HEK293 (cell line): ENCODE data around the gene TNS3.
A peak's percentile ranks its signal among the peaks of the same experiment; 100 is the strongest.
"Not testable (repeated sequence)": the region's sequence is repeated elsewhere in the genome, so short reads cannot be mapped to it uniquely, and the experiment has no call there.

Experiments
- CTCF ChIA-PET: fragments of 350-600 bp; formaldehyde crosslinking; extraction: SDS; loops from one replicate; lab custom pipeline; 2021; ENCODE audit warnings: antibody characterized with exemption; lab: Yijun Ruan, JAX
- POLR2A ChIA-PET: fragments of 300-600 bp; formaldehyde crosslinking; extraction: SDS; loops from one replicate; lab custom pipeline; 2020; ENCODE audit warnings: antibody characterized with exemption, inconsistent platforms; lab: Yijun Ruan, JAX
- H3K27ac ChIP-seq: fragments of 200-500 bp; sonication (Bioruptor generic); 2 replicates; pipeline ENCODE4 v1.5.1; 2014; ENCODE audit warnings: low read depth, low read length, control low read depth, inconsistent platforms; ENCODE audit errors: extremely low read depth
- H3K36me3 ChIP-seq, 2 experiments: fragments of 200-500 bp in 1 of 2; sonication (Bioruptor generic) in 1 of 2; 1 replicate in 1 of 2; 2 replicates in 1 of 2; pipeline ENCODE4 v1.5.1; 2014 to 2017; ENCODE audit warnings: inconsistent platforms in 2 of 2, low read length in 2 of 2; ENCODE audit not compliant: control insufficient read depth in 2 of 2, insufficient read depth in 1 of 2
- H3K4me1 ChIP-seq: fragments of 200-500 bp; sonication (Bioruptor generic); 2 replicates; pipeline ENCODE4 v1.5.1; 2014; ENCODE audit warnings: mild to moderate bottlenecking, low read length, inconsistent platforms; ENCODE audit not compliant: control insufficient read depth, insufficient read depth
- H3K4me3 ChIP-seq: 2 replicates; pipeline ENCODE4 v1.5.1; 2011; ENCODE audit warnings: low read depth, mild to moderate bottlenecking, control low read depth, low read length, moderate library complexity
- H3K9me3 ChIP-seq: fragments of 200-500 bp; sonication (Bioruptor generic); 2 replicates; pipeline ENCODE4 v1.5.1; 2014; ENCODE audit warnings: low read depth, low read length, inconsistent platforms; ENCODE audit not compliant: control insufficient read depth, insufficient read depth
- EGR2 ChIP-seq: fragments of 450-650 bp; formaldehyde crosslinking; IDR thresholded peaks from 2 replicates; pipeline ENCODE4 v1.5.1; 2016; ENCODE audit warnings: low read depth, missing biosample characterization, missing genetic modification characterization
- IKZF3 ChIP-seq: fragments of 450-650 bp; IDR thresholded peaks from 2 replicates; pipeline ENCODE4 v1.5.0; 2018; ENCODE audit warnings: missing biosample characterization, mild to moderate bottlenecking, missing genetic modification characterization, moderate library complexity
- SETDB1 ChIP-seq: IDR thresholded peaks from one replicate; pipeline ENCODE4 v1.6.1; 2017; ENCODE audit warnings: mild to moderate bottlenecking, low read length, moderate library complexity, mixed read lengths; ENCODE audit not compliant: insufficient read length
- SP7 ChIP-seq: fragments of 450-650 bp; formaldehyde crosslinking; IDR thresholded peaks from 2 replicates; pipeline ENCODE4 v1.5.1; 2016; ENCODE audit warnings: missing biosample characterization, missing genetic modification characterization
- TCF7L2 ChIP-seq: IDR thresholded peaks from 2 replicates; pipeline ENCODE4 v1.6.1; 2011; ENCODE audit warnings: low read depth, mild to moderate bottlenecking, inconsistent platforms, low read length, moderate library complexity, borderline replicate concordance
- TRIM28 ChIP-seq: IDR thresholded peaks from 2 replicates; pipeline ENCODE4 v1.6.1; 2011; ENCODE audit warnings: low read length, control low read depth, borderline replicate concordance
- YY2 ChIP-seq: fragments of 450-650 bp; formaldehyde crosslinking; IDR thresholded peaks from 2 replicates; pipeline ENCODE4 v1.5.1; 2016; ENCODE audit warnings: missing biosample characterization, missing genetic modification characterization
- ZEB2 ChIP-seq: fragments of 450-650 bp; formaldehyde crosslinking; IDR thresholded peaks from 2 replicates; pipeline ENCODE4 v1.5.1; 2016; ENCODE audit warnings: missing biosample characterization, missing genetic modification characterization
- ZFP41 ChIP-seq: fragments of 450-650 bp; formaldehyde crosslinking; IDR thresholded peaks from 2 replicates; pipeline ENCODE4 v1.5.1; 2016; ENCODE audit warnings: missing biosample characterization, missing genetic modification characterization, borderline replicate concordance
- ZNF121 ChIP-seq: fragments of 450-650 bp; formaldehyde crosslinking; IDR thresholded peaks from 2 replicates; pipeline ENCODE4 v1.5.1; 2016; ENCODE audit warnings: missing biosample characterization, missing genetic modification characterization
- ZNF146 ChIP-seq: fragments of 450-650 bp; formaldehyde crosslinking; IDR thresholded peaks from 2 replicates; pipeline ENCODE4 v1.5.1; 2016; ENCODE audit warnings: missing biosample characterization, missing genetic modification characterization
- ZNF169 ChIP-seq: fragments of 450-650 bp; formaldehyde crosslinking; IDR thresholded peaks from 2 replicates; pipeline ENCODE4 v1.5.1; 2016; ENCODE audit warnings: missing biosample characterization, missing genetic modification characterization
- ZNF19 ChIP-seq: fragments of 450-650 bp; formaldehyde crosslinking; IDR thresholded peaks from 2 replicates; pipeline ENCODE4; 2016; ENCODE audit warnings: missing biosample characterization, missing genetic modification characterization, low read depth
- ZNF2 ChIP-seq: fragments of 450-650 bp; formaldehyde crosslinking; IDR thresholded peaks from 2 replicates; pipeline ENCODE4 v1.5.1; 2016; ENCODE audit warnings: missing biosample characterization, missing genetic modification characterization
- ZNF248 ChIP-seq: fragments of 450-650 bp; formaldehyde crosslinking; IDR thresholded peaks from 2 replicates; pipeline ENCODE4 v1.5.1; 2017; ENCODE audit warnings: missing biosample characterization, missing genetic modification characterization
- ZNF324 ChIP-seq: fragments of 450-650 bp; formaldehyde crosslinking; IDR thresholded peaks from 2 replicates; pipeline ENCODE4 v1.5.1; 2016; ENCODE audit warnings: missing biosample characterization, missing genetic modification characterization
- ZNF335 ChIP-seq: fragments of 450-650 bp; formaldehyde crosslinking; conservative IDR thresholded peaks from 2 replicates; pipeline ENCODE4 v1.5.1; 2016; ENCODE audit warnings: missing biosample characterization, missing genetic modification characterization
- ZNF391 ChIP-seq: fragments of 450-650 bp; formaldehyde crosslinking; IDR thresholded peaks from 2 replicates; pipeline ENCODE4 v1.5.1; 2016; ENCODE audit warnings: low read depth, missing biosample characterization, missing genetic modification characterization, borderline replicate concordance
- ZNF514 ChIP-seq: fragments of 450-650 bp; formaldehyde crosslinking; IDR thresholded peaks from 2 replicates; pipeline ENCODE4 v1.5.1; 2016; ENCODE audit warnings: missing biosample characterization, missing genetic modification characterization
- ZNF658 ChIP-seq: fragments of 450-650 bp; formaldehyde crosslinking; IDR thresholded peaks from 2 replicates; pipeline ENCODE4; 2016; ENCODE audit warnings: missing biosample characterization, missing genetic modification characterization
- ZNF747 ChIP-seq: fragments of 450-650 bp; formaldehyde crosslinking; IDR thresholded peaks from 2 replicates; pipeline ENCODE4 v1.5.1; 2016; ENCODE audit warnings: missing biosample characterization, missing genetic modification characterization
- ZNF776 ChIP-seq: fragments of 450-650 bp; formaldehyde crosslinking; IDR thresholded peaks from 2 replicates; pipeline ENCODE4 v1.5.0; 2017; ENCODE audit warnings: missing biosample characterization, missing genetic modification characterization, borderline replicate concordance
- ZNF837 ChIP-seq: fragments of 450-650 bp; formaldehyde crosslinking; IDR thresholded peaks from 2 replicates; pipeline ENCODE4 v1.5.1; 2016; ENCODE audit warnings: missing biosample characterization, missing genetic modification characterization
- ZSCAN30 ChIP-seq: fragments of 450-650 bp; IDR thresholded peaks from 2 replicates; pipeline ENCODE4 v1.5.1; 2018; ENCODE audit warnings: missing biosample characterization, mild to moderate bottlenecking, missing genetic modification characterization, moderate library complexity
- TF ChIP-seq, protein P1 (sequence below): fragments of 450-650 bp; formaldehyde crosslinking; optimal IDR thresholded peaks from 2 replicates; pipeline ENCODE3; 2016; ENCODE audit warnings: missing biosample characterization, mild to moderate bottlenecking, missing genetic modification characterization
- TF ChIP-seq, protein P2 (sequence below): fragments of 450-650 bp; formaldehyde crosslinking; IDR thresholded peaks from 2 replicates; pipeline ENCODE4 v1.5.1; 2016; ENCODE audit warnings: missing biosample characterization, missing genetic modification characterization, low read depth
- TF ChIP-seq, protein P3 (sequence below): fragments of 450-650 bp; formaldehyde crosslinking; IDR thresholded peaks from 2 replicates; pipeline ENCODE4 v1.5.1; 2016; ENCODE audit warnings: missing biosample characterization, missing genetic modification characterization

The TNS3 gene

DNA sequence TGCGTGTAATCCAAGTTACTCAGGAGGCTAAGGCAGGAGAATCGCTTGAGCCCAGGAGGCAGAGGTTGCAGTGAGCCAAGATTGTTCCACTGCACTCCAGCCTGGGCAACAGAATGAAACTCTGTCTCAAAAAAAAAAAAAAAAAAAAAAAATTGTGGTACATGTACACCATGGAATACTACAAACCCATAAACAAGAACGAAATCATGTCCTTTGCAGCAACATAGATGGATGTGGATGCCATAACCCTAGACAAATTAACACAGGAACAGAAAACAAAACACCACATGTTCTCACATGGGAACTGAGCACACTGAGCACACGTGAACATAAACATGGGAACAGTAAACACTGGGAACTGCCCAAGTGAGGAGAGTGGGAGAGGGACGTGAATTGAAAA is 112.1 kb downstream of the TNS3 start:
- H3K27ac ChIP-seq, H3K9me3 ChIP-seq, H3K4me1 ChIP-seq, POLR2A ChIA-PET, H3K4me3 ChIP-seq, H3K36me3 ChIP-seq: not testable (repeated sequence)
- peak; percentile 64 for TF ChIP-seq ZNF146
- CTCF ChIA-PET: interaction anchor here (0.6 kb wide), 1 partner anchor 34 kb away, joined by 3 read pairs; no protein-coding TSS in a partner anchor

DNA sequence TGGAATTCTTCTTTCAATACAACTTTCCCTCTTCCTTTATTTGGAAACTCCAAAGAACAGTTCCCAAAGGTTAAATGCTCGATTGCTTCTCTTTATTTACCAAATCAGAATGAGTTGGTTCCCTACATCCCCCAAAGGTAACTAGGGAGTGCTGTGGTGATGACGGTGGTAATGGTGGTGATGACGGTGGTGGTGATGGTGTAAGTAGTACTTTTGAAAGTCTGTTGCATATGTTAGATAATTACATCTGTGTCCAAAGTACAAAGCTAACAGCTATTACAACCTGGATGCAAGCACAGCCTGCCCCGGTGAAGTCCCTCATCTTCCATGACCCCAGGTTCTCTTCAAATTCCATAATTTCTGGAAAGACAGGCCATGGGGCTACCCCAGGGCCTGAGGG is 115.1 kb downstream of the TNS3 start:
- H3K4me3 ChIP-seq: no peak overlapping the region
- H3K9me3 ChIP-seq: no peaks in the 10 kb centered on the region
- ChIA-PET POLR2A (no interaction called here), CTCF (no interaction called here)
- H3K27ac ChIP-seq: no peak overlapping the region
- H3K36me3 ChIP-seq: no peaks in the 10 kb centered on the region
- H3K4me1 ChIP-seq: no peaks in the 10 kb centered on the region
- TF ChIP-seq IKZF3 (tag by site-specific recombination) (no peak), YY2 (tag by site-specific recombination) (no peak), ZNF747 (tag by site-specific recombination) (no peak), ZNF324 (tag by site-specific recombination) (no peak), ZNF2 (tag by site-specific recombination) (no peak), ZNF658 (tag by site-specific recombination) (no peak), SP7 (tag by site-specific recombination) (no peak), ZNF19 (no peak), ZNF837 (tag by site-specific recombination) (no peak), TCF7L2 (no peak), ZNF514 (tag by site-specific recombination) (no peak)
- TF ChIP-seq, protein P1, sequence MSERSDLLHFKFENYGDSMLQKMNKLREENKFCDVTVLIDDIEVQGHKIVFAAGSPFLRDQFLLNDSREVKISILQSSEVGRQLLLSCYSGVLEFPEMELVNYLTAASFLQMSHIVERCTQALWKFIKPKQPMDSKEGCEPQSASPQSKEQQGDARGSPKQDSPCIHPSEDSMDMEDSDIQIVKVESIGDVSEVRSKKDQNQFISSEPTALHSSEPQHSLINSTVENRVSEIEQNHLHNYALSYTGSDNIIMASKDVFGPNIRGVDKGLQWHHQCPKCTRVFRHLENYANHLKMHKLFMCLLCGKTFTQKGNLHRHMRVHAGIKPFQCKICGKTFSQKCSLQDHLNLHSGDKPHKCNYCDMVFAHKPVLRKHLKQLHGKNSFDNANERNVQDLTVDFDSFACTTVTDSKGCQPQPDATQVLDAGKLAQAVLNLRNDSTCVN: no peak
- TF ChIP-seq, protein P2, sequence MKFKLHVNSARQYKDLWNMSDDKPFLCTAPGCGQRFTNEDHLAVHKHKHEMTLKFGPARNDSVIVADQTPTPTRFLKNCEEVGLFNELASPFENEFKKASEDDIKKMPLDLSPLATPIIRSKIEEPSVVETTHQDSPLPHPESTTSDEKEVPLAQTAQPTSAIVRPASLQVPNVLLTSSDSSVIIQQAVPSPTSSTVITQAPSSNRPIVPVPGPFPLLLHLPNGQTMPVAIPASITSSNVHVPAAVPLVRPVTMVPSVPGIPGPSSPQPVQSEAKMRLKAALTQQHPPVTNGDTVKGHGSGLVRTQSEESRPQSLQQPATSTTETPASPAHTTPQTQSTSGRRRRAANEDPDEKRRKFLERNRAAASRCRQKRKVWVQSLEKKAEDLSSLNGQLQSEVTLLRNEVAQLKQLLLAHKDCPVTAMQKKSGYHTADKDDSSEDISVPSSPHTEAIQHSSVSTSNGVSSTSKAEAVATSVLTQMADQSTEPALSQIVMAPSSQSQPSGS (tag by site-specific recombination): no peak

DNA sequence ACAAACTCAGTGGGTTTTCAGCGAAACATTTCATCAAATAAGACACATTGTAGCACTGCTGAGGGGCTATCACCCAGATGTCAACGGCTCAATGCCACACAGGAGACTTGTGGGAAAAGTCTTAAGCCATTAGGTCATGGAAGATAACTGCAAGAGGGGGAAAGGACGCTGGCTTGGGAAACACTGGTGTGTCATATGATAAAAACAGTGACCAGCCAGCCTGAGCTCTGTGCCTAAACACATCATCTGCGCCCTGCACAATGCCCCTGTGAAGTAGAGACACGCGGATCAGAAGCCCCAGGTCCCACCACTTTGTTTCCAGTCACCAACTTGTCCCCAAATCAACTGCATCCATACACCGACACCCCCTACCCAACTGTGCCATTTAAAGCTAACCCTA is 116.7 kb downstream of the TNS3 start:
- Histone ChIP-seq H3K4me3 (no peak overlapping the region), H3K9me3 (no peaks in the 10 kb centered on the region)
- POLR2A ChIA-PET: no interaction called here
- TF ChIP-seq ZNF776 (tag by site-specific recombination) (no peak), ZNF391 (tag by site-specific recombination) (no peak), ZEB2 (tag by site-specific recombination) (no peak), ZSCAN30 (tag by site-specific recombination) (no peak), EGR2 (tag by site-specific recombination) (no peak), ZNF169 (tag by site-specific recombination) (no peak), ZFP41 (tag by site-specific recombination) (no peak), ZNF248 (no peak), TRIM28 (no peak), SETDB1 (no peak), ZNF335 (tag by site-specific recombination) (no peak), ZNF121 (tag by site-specific recombination) (no peak)
- TF ChIP-seq, protein P3, sequence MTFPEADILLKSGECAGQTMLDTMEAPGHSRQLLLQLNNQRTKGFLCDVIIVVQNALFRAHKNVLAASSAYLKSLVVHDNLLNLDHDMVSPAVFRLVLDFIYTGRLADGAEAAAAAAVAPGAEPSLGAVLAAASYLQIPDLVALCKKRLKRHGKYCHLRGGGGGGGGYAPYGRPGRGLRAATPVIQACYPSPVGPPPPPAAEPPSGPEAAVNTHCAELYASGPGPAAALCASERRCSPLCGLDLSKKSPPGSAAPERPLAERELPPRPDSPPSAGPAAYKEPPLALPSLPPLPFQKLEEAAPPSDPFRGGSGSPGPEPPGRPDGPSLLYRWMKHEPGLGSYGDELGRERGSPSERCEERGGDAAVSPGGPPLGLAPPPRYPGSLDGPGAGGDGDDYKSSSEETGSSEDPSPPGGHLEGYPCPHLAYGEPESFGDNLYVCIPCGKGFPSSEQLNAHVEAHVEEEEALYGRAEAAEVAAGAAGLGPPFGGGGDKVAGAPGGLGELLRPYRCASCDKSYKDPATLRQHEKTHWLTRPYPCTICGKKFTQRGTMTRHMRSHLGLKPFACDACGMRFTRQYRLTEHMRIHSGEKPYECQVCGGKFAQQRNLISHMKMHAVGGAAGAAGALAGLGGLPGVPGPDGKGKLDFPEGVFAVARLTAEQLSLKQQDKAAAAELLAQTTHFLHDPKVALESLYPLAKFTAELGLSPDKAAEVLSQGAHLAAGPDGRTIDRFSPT (tag by site-specific recombination): no peak
- TF ChIP-seq, all 188 proteins: peak for 0
- Histone ChIP-seq H3K27ac (no peak overlapping the region), H3K4me1 (no peaks in the 10 kb centered on the region), H3K36me3 (no peaks in the 10 kb centered on the region)
- CTCF ChIA-PET: no interaction called here
